Left renal cortex interstitium (tissue), 4 donors: ENCODE data around the gene PATJ. TPM values are rescaled to one million over a fixed set of nuclear protein-coding genes. Genes with fewer than 3 reads are reported as not detected.
"Not testable (repeated sequence)": the region's sequence is repeated elsewhere in the genome, so short reads cannot be mapped to it uniquely, and the experiment has no call there.

Experiments used
- DNase-seq, 4 donors: peaks; one replicate each; pipeline ENCODE4 v3.0.0-alpha.2; 2013; ENCODE audit warnings: low read depth in 4 of 4, low spot score in 2 of 4, missing footprints in 1 of 4
- polyA plus RNA-seq, 4 donors: library from polyadenylated mRNA; unstranded; fragments of 120-200 nt; gene quantifications; one replicate each; pipeline ENCODE4 v1.2.1, GENCODE V29; 2013; ENCODE audit not compliant: insufficient read length in 4 of 4

The PATJ gene
- polyA plus RNA-seq, 4 donors: 33.0 to 61.4 (median 48.7) TPM

GRCh38 chr1:62188111-62188510 lies 445.8 kb downstream of the PATJ start:
- DNase-seq: no peak

GRCh38 chr1:62194651-62195544 lies 452.6 kb downstream of the PATJ start, which contains the start of gene L1TD1:
L1TD1 (plus strand) TSS chr1:62194849; CDS start chr1:62206629, 11,780 bp downstream.
- peak in 1 of 4 donors; percentile 34 for DNase-seq

- DNase-seq: no peak
These were observed 453.9 kb downstream of the PATJ start for GRCh38 chr1:62196086-62196690.

GRCh38 chr1:62198069-62198780 lies 455.9 kb downstream of the PATJ start:
- DNase-seq: no peak

- no peak for DNase-seq
These were observed 456.5 kb downstream of the PATJ start for GRCh38 chr1:62198781-62199125.

GRCh38 chr1:62207187-62207586 lies 464.9 kb downstream of the PATJ start:
- no peak for DNase-seq

- no peak for DNase-seq
These were observed 465.8 kb downstream of the PATJ start for GRCh38 chr1:62208087-62208486.

- DNase-seq: no peak
These were observed 466.7 kb downstream of the PATJ start for GRCh38 chr1:62208970-62209369.

- DNase-seq: no peak
These were observed 467.8 kb downstream of the PATJ start for GRCh38 chr1:62209931-62210595.

GRCh38 chr1:62210960-62211359 lies 468.7 kb downstream of the PATJ start:
- no peak for DNase-seq

- DNase-seq: no peak
These were observed 470.1 kb downstream of the PATJ start for GRCh38 chr1:62212411-62212810.

- no peak for DNase-seq
These were observed 471.0 kb downstream of the PATJ start for GRCh38 chr1:62213075-62213914.

GRCh38 chr1:62218604-62219003 lies 476.3 kb downstream of the PATJ start:
- no peak for DNase-seq

- DNase-seq: not testable (repeated sequence)
These were observed 478.2 kb downstream of the PATJ start for GRCh38 chr1:62220456-62220855.

GRCh38 chr1:62221171-62221570 lies 478.9 kb downstream of the PATJ start:
- DNase-seq: no peak

GRCh38 chr1:62222321-62222720 lies 480.0 kb downstream of the PATJ start:
- DNase-seq: no peak

- no peak for DNase-seq
These were observed 481.9 kb downstream of the PATJ start for GRCh38 chr1:62224182-62224581.

- DNase-seq: no peak
These were observed 485.2 kb downstream of the PATJ start for GRCh38 chr1:62227496-62227895.
